Measurements from ENCODE around the gene TATDN3. TPM values are rescaled to one million over a fixed set of nuclear protein-coding genes. Genes with fewer than 3 reads are reported as not detected.

The TATDN3 gene
- total RNA-seq, 1 experiment from 2014 or later, result 13.8 TPM

DNA sequence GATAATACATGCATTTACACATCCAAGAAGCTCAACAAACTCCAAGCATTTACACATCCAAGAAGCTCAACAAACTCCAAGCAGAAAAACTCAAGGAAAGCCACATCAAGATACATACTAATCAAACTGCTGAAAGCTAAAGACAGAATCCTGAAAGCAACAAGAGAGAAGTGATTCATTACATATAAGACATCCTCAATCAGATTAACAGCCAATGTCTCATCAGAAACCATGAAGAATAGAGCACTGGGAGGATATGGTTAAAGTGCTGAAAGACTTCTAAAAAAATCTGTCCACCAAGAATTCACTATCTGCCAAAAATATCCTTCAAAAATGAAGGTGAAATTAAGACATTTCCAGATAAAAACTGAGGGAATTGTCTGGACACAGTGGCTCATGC lies 46.4 kb upstream of the TATDN3 start:
- H3K79me2 ChIP-seq (ENCODE audit: insufficient read depth, low read length), result peaks cover 2% of the 10 kb centered on the region; the same call in 1 of the 2 replicates
- no peaks in the 10 kb centered on the region for H3K27me3 ChIP-seq (ENCODE audit: insufficient read depth, low read length)
- H3K18ac ChIP-seq (ENCODE audit: insufficient read length, low read depth, low read length), result no peak overlapping the region
- no peak overlapping the region for H4K91ac ChIP-seq (ENCODE audit: insufficient read length, low read depth, low read length)
- no peak overlapping the region for H3K4ac ChIP-seq (ENCODE audit: low read depth, low read length)
- H2BK120ac ChIP-seq (ENCODE audit: low read depth, low read length, poor library complexity, severe bottlenecking), result no peak overlapping the region
- no peak overlapping the region for H2BK5ac ChIP-seq (ENCODE audit: insufficient read length, low read length)
- no peaks in the 10 kb centered on the region for H3K9me3 ChIP-seq (ENCODE audit: control insufficient read depth, low read depth, low read length)
- no peaks in the 10 kb centered on the region for H3K23me2 ChIP-seq (ENCODE audit: insufficient read length, low read depth, low read length, poor library complexity, severe bottlenecking)
- H3K27me3 Mint-ChIP-seq (ENCODE audit: low read depth), result no peaks in the 10 kb centered on the region
- H3K14ac ChIP-seq (ENCODE audit: insufficient read depth, low read length), result no peak overlapping the region
- H2BK12ac ChIP-seq (ENCODE audit: insufficient read length, low read depth, low read length), result no peak overlapping the region
- H3K56ac ChIP-seq (ENCODE audit: insufficient read length, low read depth, low read length), result no peak overlapping the region
- DNase-seq, result no peak
- peaks cover 17 to 18% (median 17%) of the 10 kb centered on the region in 3 experiments; a peak in 6 of 7 replicates for H3K36me3 Mint-ChIP-seq (ENCODE audit: insufficient read depth in 1 of 3, low read depth in 3 of 3)
- H4K8ac ChIP-seq (replicated peaks; ENCODE audit: insufficient read length, low read depth, low read length), result no peak overlapping the region
- H3K4me1 ChIP-seq (ENCODE audit: insufficient read depth, low read length), result no peaks in the 10 kb centered on the region
- H2AFZ ChIP-seq (ENCODE audit: low read length), result no peak overlapping the region
- H3K4me1 Mint-ChIP-seq, result peaks cover 8 to 15% of the 10 kb centered on the region in 2 experiments
- no peak overlapping the region for H3K23ac ChIP-seq (ENCODE audit: insufficient read length, low read depth, low read length)
- no peak overlapping the region for H2AK5ac ChIP-seq (ENCODE audit: insufficient read length, low read length)
- no peak overlapping the region for H2BK15ac ChIP-seq (ENCODE audit: low read depth, low read length)
- H3T11ph ChIP-seq (ENCODE audit: low read length), result no peak overlapping the region
- peaks cover 3% of the 10 kb centered on the region for H3K79me1 ChIP-seq (ENCODE audit: insufficient read depth, low read depth, low read length, poor library complexity, severe bottlenecking)
- no peak overlapping the region for H4K5ac ChIP-seq (ENCODE audit: insufficient read length, low read depth, low read length)
- no peak for TF ChIP-seq CTCF (conservative IDR thresholded peaks at IDR 0.05)
- H3K9me3 Mint-ChIP-seq, result no peaks in the 10 kb centered on the region; a peak in 2 of 5 replicates
- H2BK20ac ChIP-seq (ENCODE audit: low read depth, low read length, poor library complexity, severe bottlenecking), result no peak overlapping the region
- H3K9ac ChIP-seq (ENCODE audit: extremely low read depth, insufficient read length, low read length), result no peak overlapping the region
- no peak overlapping the region for H3K4me2 ChIP-seq (ENCODE audit: insufficient read depth, insufficient read length, low read length)
- H3K4me3 Mint-ChIP-seq, result no peak overlapping the region
- H3K27ac ChIP-seq (ENCODE audit: insufficient read length, low read depth, low read length), result no peak overlapping the region
- no peak overlapping the region for H3K27ac Mint-ChIP-seq
- H4K20me1 ChIP-seq (ENCODE audit: control insufficient read depth, insufficient read depth, insufficient read length), result no peaks in the 10 kb centered on the region
